GM19468 (cell line): Measurements from ENCODE around the gene LHX1.

Experiments used
- ATAC-seq: cut with Tn5 transposase; IDR thresholded peaks from one replicate; pipeline ENCODE4 v1.9.1; 2021; ENCODE audit warnings: mild to moderate bottlenecking, moderate library complexity, moderate number of reproducible peaks; ENCODE audit not compliant: unreplicated experiment; ENCODE audit errors: extremely low read depth

Gene LHX1

GRCh38 chr17:36936455-36937000 is 747 bp upstream of the LHX1 start:
- no peak for ATAC-seq

GRCh38 chr17:36937959-36938565 is 787 bp downstream of the LHX1 start:
- ATAC-seq = no peak

- no peak for ATAC-seq
Observed at GRCh38 chr17:36938566-36939051, 1.3 kb downstream of the LHX1 start.

- no peak for ATAC-seq
Observed at GRCh38 chr17:36939052-36939801, 2.0 kb downstream of the LHX1 start.

- ATAC-seq = no peak
Observed at GRCh38 chr17:36939802-36940312, 2.6 kb downstream of the LHX1 start.

- ATAC-seq = no peak
Observed at GRCh38 chr17:36940313-36941264, 3.3 kb downstream of the LHX1 start.

- no peak for ATAC-seq
Observed at GRCh38 chr17:36941265-36942010, 4.2 kb downstream of the LHX1 start.

- ATAC-seq = no peak
Observed at GRCh38 chr17:36942019-36942599, 4.8 kb downstream of the LHX1 start.

- ATAC-seq = no peak
Observed at GRCh38 chr17:36942631-36943125, 5.4 kb downstream of the LHX1 start.

GRCh38 chr17:36943250-36944191 is 6.2 kb downstream of the LHX1 start:
- no peak for ATAC-seq

- ATAC-seq = no peak
Observed at GRCh38 chr17:36944553-36944952, 7.3 kb downstream of the LHX1 start.

- no peak for ATAC-seq
Observed at GRCh38 chr17:36945140-36945539, 7.9 kb downstream of the LHX1 start.

GRCh38 chr17:36945959-36946725 is 8.9 kb downstream of the LHX1 start:
- ATAC-seq = no peak

- ATAC-seq = no peak
Observed at GRCh38 chr17:36946726-36947091, 9.4 kb downstream of the LHX1 start.

- no peak for ATAC-seq
Observed at GRCh38 chr17:36947922-36948716, 10.8 kb downstream of the LHX1 start.

- ATAC-seq = peak; percentile 67
Observed at GRCh38 chr17:36948717-36949460, 11.6 kb downstream of the LHX1 start, which contains the start of gene AATF. Gene AATF, plus strand, starts transcription at chr17:36948954. Its CDS starts 172 bp downstream, at chr17:36949126.
